Activated CD4-positive, alpha-beta T cell treated with anti-CD3 and anti-CD28 coated beads, Interleukin-2, amount 10 ng/mL, durations not matched to agents 7 days and 5 days (primary cell): ENCODE results near the gene LCLAT1. TPM values are rescaled to one million over a fixed set of nuclear protein-coding genes. Genes with fewer than 3 reads are reported as not detected.
"Not testable (repeated sequence)": the region's sequence is repeated elsewhere in the genome, so short reads cannot be mapped to it uniquely, and the experiment has no call there.

ENCODE experiments used
- CTCF ChIA-PET: fragments of 350-600 bp; sonication (Branson Sonifier 250); formaldehyde crosslinking; loops from one replicate; lab custom pipeline; 2021; ENCODE audit warnings: antibody characterized with exemption; lab: Charles Lee
- POLR2A ChIA-PET: fragments of 350-600 bp; sonication (Branson Sonifier 250); formaldehyde crosslinking; loops from one replicate; lab custom pipeline; 2021; ENCODE audit warnings: antibody characterized with exemption; lab: Charles Lee
- DNase-seq: peaks from one replicate; pipeline ENCODE4 v3.0.0-alpha.2; 2020
- H3K27ac Mint-ChIP-seq: one replicate; pipeline ENCODE4 v1.8.0; 2021; ENCODE audit warnings: mild to moderate bottlenecking, moderate library complexity, mixed read lengths
- H3K27me3 Mint-ChIP-seq: one replicate; pipeline ENCODE4 v1.8.0; 2021; ENCODE audit warnings: mixed read lengths
- H3K36me3 Mint-ChIP-seq: one replicate; pipeline ENCODE4 v1.8.0; 2021; ENCODE audit warnings: low read depth, mixed read lengths
- H3K4me1 Mint-ChIP-seq: one replicate; pipeline ENCODE4 v1.8.0; 2021; ENCODE audit warnings: mixed read lengths
- H3K4me3 Mint-ChIP-seq: one replicate; pipeline ENCODE4 v1.8.0; 2021; ENCODE audit warnings: mild to moderate bottlenecking, moderate library complexity, mixed read lengths
- H3K9me3 Mint-ChIP-seq: one replicate; pipeline ENCODE4 v1.8.0; 2021; ENCODE audit warnings: mixed read lengths
- total RNA-seq, 2 experiments: library from RNA; stranded (reverse); gene quantifications; one replicate each; pipeline ENCODE4 v1.2.3, GENCODE V29; 2021

LCLAT1 gene
- total RNA-seq, 2 experiments from 2014 or later, result 20.7 to 24.6 TPM

GRCh38 chr2:30503695-30504052, 56.6 kb downstream of the LCLAT1 start:
- ChIA-PET CTCF (interaction anchor here (0.9 to 1.2 kb wide), 2 partner anchors 8 to 19 kb away, joined by 3 read pairs; no protein-coding TSS in a partner anchor), POLR2A (no interaction called here)
- no peak overlapping the region for H3K4me3 Mint-ChIP-seq
- no peak overlapping the region for H3K27ac Mint-ChIP-seq
- H3K27me3 Mint-ChIP-seq, result no peaks in the 10 kb centered on the region
- peaks cover 28% of the 10 kb centered on the region for H3K4me1 Mint-ChIP-seq
- peaks cover 34% of the 10 kb centered on the region for H3K36me3 Mint-ChIP-seq
- H3K9me3 Mint-ChIP-seq, result peaks cover 30% of the 10 kb centered on the region
- no peak for DNase-seq

DNA sequence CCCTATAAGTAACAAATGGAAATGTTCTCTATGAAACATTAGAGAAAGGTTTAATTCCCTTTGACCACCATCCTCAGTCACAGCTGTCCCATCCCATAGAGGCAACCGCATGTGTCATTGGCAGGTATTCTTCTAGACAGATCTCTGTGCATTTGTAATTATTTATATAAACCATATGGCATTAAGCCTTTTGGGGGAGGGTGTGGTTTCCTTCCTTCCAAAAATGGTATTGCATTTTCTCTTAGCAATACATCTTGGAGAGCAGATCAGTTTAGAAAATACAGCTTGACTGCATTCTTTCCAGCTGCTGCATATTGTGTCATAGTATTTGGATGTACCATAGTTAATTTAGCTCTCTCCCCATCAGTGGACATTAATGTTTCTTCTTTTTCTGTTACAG, 57.7 kb downstream of the LCLAT1 start:
- H3K4me3 Mint-ChIP-seq, result no peak overlapping the region
- POLR2A ChIA-PET, result no interaction called here
- H3K27ac Mint-ChIP-seq, result no peak overlapping the region

GRCh38 chr2:30505500-30506180, 58.6 kb downstream of the LCLAT1 start:
- no peak overlapping the region for H3K4me3 Mint-ChIP-seq
- no peak overlapping the region for H3K27ac Mint-ChIP-seq
- ChIA-PET POLR2A (no interaction called here), CTCF (interaction anchor here (0.9 to 1.9 kb wide), 2 partner anchors 11 to 33 kb away, joined by 3 to 6 read pairs; no protein-coding TSS in a partner anchor)
- DNase-seq, result no peak
- H3K36me3 Mint-ChIP-seq, result peaks cover 27% of the 10 kb centered on the region
- H3K4me1 Mint-ChIP-seq, result peaks cover 28% of the 10 kb centered on the region
- H3K27me3 Mint-ChIP-seq, result no peaks in the 10 kb centered on the region
- H3K9me3 Mint-ChIP-seq, result peaks cover 21% of the 10 kb centered on the region

More for the DNA sequence above, 57.7 kb downstream of the LCLAT1 start:
- no peak for DNase-seq
- peaks cover 28% of the 10 kb centered on the region for H3K36me3 Mint-ChIP-seq
- CTCF ChIA-PET, result interaction anchor here (0.6 to 0.7 kb wide), 2 partner anchors 132 to 282 kb away, joined by 3 read pairs; no protein-coding TSS in a partner anchor
- H3K4me1 Mint-ChIP-seq, result peaks cover 28% of the 10 kb centered on the region
- peaks cover 23% of the 10 kb centered on the region for H3K9me3 Mint-ChIP-seq
- no peaks in the 10 kb centered on the region for H3K27me3 Mint-ChIP-seq

DNA sequence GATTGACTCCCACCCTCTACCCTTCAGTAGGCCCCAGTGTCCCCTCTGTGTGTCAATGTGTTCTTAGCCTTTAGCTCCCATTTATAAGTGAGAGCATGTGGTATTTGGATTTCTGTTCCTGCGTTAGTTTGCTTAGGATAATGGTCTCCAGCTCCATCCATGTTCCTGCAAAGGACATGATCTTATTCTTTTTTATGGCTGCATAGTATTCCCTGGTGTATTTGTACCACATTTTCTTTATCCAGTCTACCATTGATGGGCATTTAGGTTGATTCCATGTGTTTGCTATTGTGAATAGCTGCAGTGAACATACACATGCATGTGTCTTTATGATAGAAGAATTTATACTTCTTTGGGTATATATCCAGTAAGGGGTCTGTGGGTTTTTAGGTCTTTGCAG, 60.4 kb downstream of the LCLAT1 start:
- CTCF ChIA-PET, result interaction anchor here (1.9 kb wide), 1 partner anchor 9 kb away, joined by 6 read pairs; no protein-coding TSS in a partner anchor
- H3K9me3 Mint-ChIP-seq, result not testable (repeated sequence)

DNA sequence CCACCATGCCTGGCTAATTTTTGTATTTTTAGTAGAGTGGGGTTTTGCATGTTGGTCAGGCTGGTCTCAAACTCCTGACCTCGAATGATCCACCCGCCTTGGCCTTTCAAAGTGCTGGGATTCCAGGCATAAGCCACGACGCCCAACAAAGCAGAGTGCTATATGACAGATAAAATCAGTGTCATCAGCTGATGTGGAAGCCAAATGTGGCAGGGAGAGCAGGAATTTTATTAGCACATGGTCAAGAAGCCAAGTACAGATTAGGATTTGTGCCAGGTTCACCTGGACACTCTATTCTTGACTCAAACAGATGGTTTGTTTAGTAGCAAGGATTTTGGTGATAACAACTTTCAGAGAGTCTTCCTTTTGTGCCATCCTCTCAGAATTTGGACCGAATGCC, 62.7 kb downstream of the LCLAT1 start:
- DNase-seq, result no peak
- H3K9me3 Mint-ChIP-seq, result peaks cover 9% of the 10 kb centered on the region
- peaks cover 5% of the 10 kb centered on the region for H3K4me1 Mint-ChIP-seq
- no peak overlapping the region for H3K4me3 Mint-ChIP-seq
- no peaks in the 10 kb centered on the region for H3K27me3 Mint-ChIP-seq
- H3K27ac Mint-ChIP-seq, result no peak overlapping the region
- peaks cover 8% of the 10 kb centered on the region for H3K36me3 Mint-ChIP-seq
- POLR2A ChIA-PET, result no interaction called here
- CTCF ChIA-PET, result no interaction called here

More for the DNA sequence above, 60.4 kb downstream of the LCLAT1 start:
- POLR2A ChIA-PET, H3K27ac Mint-ChIP-seq, H3K27me3 Mint-ChIP-seq, DNase-seq, H3K4me3 Mint-ChIP-seq: not testable (repeated sequence)
- Mint-ChIP-seq H3K4me1 (peaks cover 25% of the 10 kb centered on the region), H3K36me3 (peaks cover 16% of the 10 kb centered on the region)

DNA sequence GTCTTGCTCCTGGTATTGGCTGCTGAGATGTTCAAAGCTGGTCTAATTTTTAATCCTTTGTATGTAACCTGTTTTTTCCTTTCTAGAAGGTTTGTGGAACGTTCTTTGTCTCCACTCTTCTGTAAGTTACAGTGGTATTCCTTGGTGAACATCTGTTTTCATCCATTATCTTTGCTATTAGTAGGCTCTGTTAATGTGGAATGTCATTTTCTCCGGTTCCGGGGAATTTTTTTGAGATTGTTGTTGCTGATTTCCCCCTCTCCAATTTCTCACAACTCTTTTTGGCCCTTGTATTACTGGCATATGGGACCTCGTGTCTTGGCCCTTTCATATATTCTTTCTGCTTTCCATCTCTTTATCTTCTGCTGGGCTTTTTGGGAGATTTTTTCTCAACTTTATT, 63.4 kb downstream of the LCLAT1 start:
- Mint-ChIP-seq H3K9me3 (peaks cover 9% of the 10 kb centered on the region), H3K4me3 (no peak overlapping the region), H3K27ac (no peak overlapping the region), H3K4me1 (no peaks in the 10 kb centered on the region), H3K36me3 (peaks cover 8% of the 10 kb centered on the region), H3K27me3 (no peaks in the 10 kb centered on the region)
- CTCF ChIA-PET, result no interaction called here
- POLR2A ChIA-PET, result no interaction called here
- DNase-seq, result no peak

GRCh38 chr2:30511122-30512083, 64.4 kb downstream of the LCLAT1 start:
- peaks cover 14% of the 10 kb centered on the region for H3K9me3 Mint-ChIP-seq
- POLR2A ChIA-PET, result no interaction called here
- H3K27me3 Mint-ChIP-seq, result no peaks in the 10 kb centered on the region
- no peak for DNase-seq
- H3K4me3 Mint-ChIP-seq, result no peak overlapping the region
- peaks cover 8% of the 10 kb centered on the region for H3K36me3 Mint-ChIP-seq
- no peaks in the 10 kb centered on the region for H3K4me1 Mint-ChIP-seq
- H3K27ac Mint-ChIP-seq, result peak overlapping the region; percentile 6
- CTCF ChIA-PET, result interaction anchor here (0.9 to 1.0 kb wide), 2 partner anchors 8 to 58 kb away, joined by 3 read pairs; no protein-coding TSS in a partner anchor

- H3K27ac Mint-ChIP-seq, result no peak overlapping the region
- CTCF ChIA-PET, result interaction anchor here (0.9 kb wide), 1 partner anchor 59 kb away, joined by 3 read pairs; no protein-coding TSS in a partner anchor
- H3K9me3 Mint-ChIP-seq, result peaks cover 16% of the 10 kb centered on the region
- H3K4me1 Mint-ChIP-seq, result no peaks in the 10 kb centered on the region
- no peak overlapping the region for H3K4me3 Mint-ChIP-seq
- no peaks in the 10 kb centered on the region for H3K27me3 Mint-ChIP-seq
- no peak for DNase-seq
- H3K36me3 Mint-ChIP-seq, result peaks cover 8% of the 10 kb centered on the region
- POLR2A ChIA-PET, result no interaction called here
Measured at GRCh38 chr2:30512243-30512886, 65.3 kb downstream of the LCLAT1 start.

DNA sequence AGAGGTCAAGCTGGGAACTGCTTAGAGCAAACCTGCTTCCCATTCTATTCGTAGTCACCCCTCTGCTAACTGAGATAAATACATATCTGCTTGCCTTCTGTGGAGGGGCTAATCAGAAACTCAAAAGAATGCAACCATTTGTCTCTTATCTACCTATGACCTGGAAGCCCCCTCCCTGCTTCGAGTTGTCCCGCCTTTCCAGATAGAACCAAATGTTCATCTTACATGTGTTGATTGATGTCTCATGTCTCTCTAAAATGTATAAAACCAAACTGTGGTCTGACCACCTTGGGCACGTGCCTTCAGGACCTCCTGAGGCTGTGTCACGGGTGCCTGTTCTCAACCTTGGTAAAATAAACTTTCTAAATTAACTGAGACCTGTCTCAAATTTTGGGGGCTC, 66.6 kb downstream of the LCLAT1 start:
- H3K27ac Mint-ChIP-seq, result not testable (repeated sequence)
- CTCF ChIA-PET, result interaction anchor here (0.6 kb wide), 1 partner anchor 55 kb away, joined by 3 read pairs; no protein-coding TSS in a partner anchor

DNA sequence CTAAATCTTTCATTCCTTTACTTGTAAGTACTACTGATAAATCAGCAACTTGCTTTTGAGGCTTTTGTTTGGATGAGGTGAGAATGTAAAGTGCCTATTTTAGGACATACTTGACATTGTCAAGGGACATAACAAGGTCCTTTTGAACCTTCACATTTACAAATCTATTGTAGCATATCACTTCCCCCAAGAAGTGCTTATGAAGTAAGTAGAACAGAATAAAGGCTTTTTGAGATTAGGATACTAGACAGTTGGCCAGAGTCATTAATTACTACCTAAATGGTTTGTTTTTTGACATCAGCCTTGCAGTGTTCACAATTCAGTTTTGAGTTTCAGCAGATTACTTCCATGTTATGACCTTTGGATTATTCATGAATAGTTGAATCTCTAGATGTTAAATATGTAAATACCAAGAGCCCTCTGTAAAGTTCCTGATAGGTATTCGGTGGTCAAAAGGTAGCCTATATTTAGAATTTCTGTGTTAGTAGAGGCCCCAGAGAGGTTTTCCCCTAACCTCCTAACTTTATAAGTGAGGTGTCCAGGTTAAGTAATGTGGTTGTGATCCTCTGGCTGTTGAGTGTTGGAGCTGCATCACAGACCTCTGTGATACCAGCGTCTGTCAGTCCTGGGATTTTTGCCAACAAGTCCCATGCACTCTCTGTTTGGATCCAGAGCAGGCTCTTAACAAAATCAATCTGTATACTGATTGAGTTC, 67.2 kb downstream of the LCLAT1 start:
- Mint-ChIP-seq H3K4me1 (no peaks in the 10 kb centered on the region), H3K9me3 (peaks cover 23% of the 10 kb centered on the region), H3K36me3 (peaks cover 18% of the 10 kb centered on the region), H3K27me3 (no peaks in the 10 kb centered on the region), H3K4me3 (no peak overlapping the region), H3K27ac (no peak overlapping the region)
- ChIA-PET CTCF (no interaction called here), POLR2A (no interaction called here)
- DNase-seq, result no peak

More for the DNA sequence above, 66.6 kb downstream of the LCLAT1 start:
- Mint-ChIP-seq H3K9me3 (peaks cover 18% of the 10 kb centered on the region), H3K36me3 (peaks cover 12% of the 10 kb centered on the region)
- DNase-seq, H3K27me3 Mint-ChIP-seq, H3K4me1 Mint-ChIP-seq, H3K4me3 Mint-ChIP-seq, POLR2A ChIA-PET: not testable (repeated sequence)

DNA sequence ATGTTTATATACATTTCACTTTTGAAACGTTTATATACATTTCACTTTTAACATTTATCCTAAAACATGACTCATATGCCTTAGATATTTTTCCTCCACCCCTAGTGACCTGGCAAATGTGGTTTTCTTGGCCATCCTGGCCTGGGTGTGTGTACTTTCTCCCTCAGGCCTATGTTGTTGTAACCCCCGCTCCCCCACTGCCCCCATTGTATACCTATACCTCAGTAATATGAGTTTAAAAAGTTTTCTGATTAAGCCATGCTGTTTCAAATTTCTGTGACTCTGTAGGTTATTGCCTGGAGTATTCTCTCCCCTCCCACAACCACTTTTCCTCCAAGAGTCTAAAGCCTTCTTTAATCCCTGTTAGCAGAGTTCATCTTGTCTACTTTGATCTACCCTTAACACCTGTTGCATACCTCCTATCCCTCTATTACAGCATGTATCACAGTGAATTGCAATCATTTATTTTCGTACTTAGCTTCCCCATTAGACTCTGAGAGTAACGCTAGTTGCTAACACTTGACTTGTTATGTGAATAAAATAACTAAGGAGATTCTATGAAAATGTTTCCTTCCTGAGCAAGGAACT, 67.9 kb downstream of the LCLAT1 start:
- Mint-ChIP-seq H3K27me3 (no peaks in the 10 kb centered on the region), H3K27ac (no peak overlapping the region), H3K4me3 (no peak overlapping the region), H3K4me1 (no peaks in the 10 kb centered on the region), H3K36me3 (peaks cover 24% of the 10 kb centered on the region), H3K9me3 (peaks cover 30% of the 10 kb centered on the region)
- POLR2A ChIA-PET, result no interaction called here
- CTCF ChIA-PET, result no interaction called here
- DNase-seq, result no peak
